Lower lobe of right lung (tissue), 2 donors: Measurements from ENCODE around the gene TBC1D22B. TPM values are rescaled to one million over a fixed set of nuclear protein-coding genes. Genes with fewer than 3 reads are reported as not detected.
A peak's percentile ranks its signal among the peaks of the same experiment; 100 is the strongest.
"Not testable (repeated sequence)": the region's sequence is repeated elsewhere in the genome, so short reads cannot be mapped to it uniquely, and the experiment has no call there.

Experiments
- ATAC-seq, 2 donors: fragments of 200-7000 bp; cut with Tn5 transposase; one replicate each; pipeline ENCODE4 v1.9.1; 2020 to 2022; ENCODE audit warnings: mild to moderate bottlenecking in 2 of 2, moderate library complexity in 2 of 2
- DNase-seq: peaks from one replicate; pipeline ENCODE4 v3.0.0-alpha.2; 2020
- H3K27ac ChIP-seq: fragments of 200-600 bp; one replicate; pipeline ENCODE4 v1.8.0; 2022
- H3K27me3 ChIP-seq: fragments of 200-600 bp; one replicate; pipeline ENCODE4 v1.8.0; 2022; ENCODE audit warnings: low read depth
- H3K36me3 ChIP-seq: fragments of 200-600 bp; one replicate; pipeline ENCODE4 v1.8.0; 2022; ENCODE audit warnings: mild to moderate bottlenecking
- H3K4me1 ChIP-seq: fragments of 200-600 bp; one replicate; pipeline ENCODE4 v1.8.0; 2022
- H3K4me3 ChIP-seq: fragments of 200-600 bp; one replicate; pipeline ENCODE4 v1.8.0; 2022; ENCODE audit warnings: mild to moderate bottlenecking
- H3K9me3 ChIP-seq: fragments of 200-600 bp; one replicate; pipeline ENCODE4 v1.8.0; 2022
- intact Hi-C: fragments of 100-400 bp; cut with DNase I; formaldehyde crosslinking; loops from one replicate; pipeline ENCODE4 v1.11.0; 2022
- total RNA-seq: library from RNA; stranded (reverse); fragmentation: NEBNext Ultra II Directional; extraction: Animal tissue kit (Norgen Biotek cat#: 25700); gene quantifications from one replicate; pipeline ENCODE4 v1.2.1, GENCODE V29; 2021
- TF ChIP-seq, protein P1 (sequence below): fragments of 200-600 bp; IDR thresholded peaks from one replicate; pipeline ENCODE4 v1.8.0; 2022; ENCODE audit warnings: antibody characterized with exemption, mild to moderate bottlenecking
- donor health status: DM: no; HTN: yes; CAD: no; lungs with severe emphysema.

TBC1D22B gene
- total RNA-seq, 1 donor from 2014 or later, result 11.5 TPM

DNA sequence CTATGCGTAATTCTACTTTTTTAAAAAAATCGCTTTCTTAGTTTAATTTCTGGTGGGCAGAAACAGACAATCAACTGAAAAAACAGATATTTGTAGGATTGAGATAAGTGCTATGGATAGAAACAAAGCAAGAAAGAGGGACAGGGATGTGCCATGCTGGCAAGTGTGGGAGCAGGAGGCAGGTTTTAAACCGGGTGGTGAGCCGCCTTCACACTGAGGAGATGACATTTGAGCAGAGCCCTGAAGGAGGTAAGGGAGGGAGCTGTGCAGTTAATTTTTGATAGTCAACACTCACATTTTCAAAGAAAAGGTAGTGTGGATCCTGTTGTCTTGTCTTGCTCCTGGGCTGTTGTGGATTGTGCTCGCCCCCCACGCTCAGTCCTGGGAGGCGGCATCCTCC is 47.2 kb downstream of the TBC1D22B start:
- TF ChIP-seq, protein P1, sequence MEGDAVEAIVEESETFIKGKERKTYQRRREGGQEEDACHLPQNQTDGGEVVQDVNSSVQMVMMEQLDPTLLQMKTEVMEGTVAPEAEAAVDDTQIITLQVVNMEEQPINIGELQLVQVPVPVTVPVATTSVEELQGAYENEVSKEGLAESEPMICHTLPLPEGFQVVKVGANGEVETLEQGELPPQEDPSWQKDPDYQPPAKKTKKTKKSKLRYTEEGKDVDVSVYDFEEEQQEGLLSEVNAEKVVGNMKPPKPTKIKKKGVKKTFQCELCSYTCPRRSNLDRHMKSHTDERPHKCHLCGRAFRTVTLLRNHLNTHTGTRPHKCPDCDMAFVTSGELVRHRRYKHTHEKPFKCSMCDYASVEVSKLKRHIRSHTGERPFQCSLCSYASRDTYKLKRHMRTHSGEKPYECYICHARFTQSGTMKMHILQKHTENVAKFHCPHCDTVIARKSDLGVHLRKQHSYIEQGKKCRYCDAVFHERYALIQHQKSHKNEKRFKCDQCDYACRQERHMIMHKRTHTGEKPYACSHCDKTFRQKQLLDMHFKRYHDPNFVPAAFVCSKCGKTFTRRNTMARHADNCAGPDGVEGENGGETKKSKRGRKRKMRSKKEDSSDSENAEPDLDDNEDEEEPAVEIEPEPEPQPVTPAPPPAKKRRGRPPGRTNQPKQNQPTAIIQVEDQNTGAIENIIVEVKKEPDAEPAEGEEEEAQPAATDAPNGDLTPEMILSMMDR, result no peak
- Histone ChIP-seq H3K27ac (no peak overlapping the region), H3K27me3 (no peaks in the 10 kb centered on the region), H3K9me3 (no peaks in the 10 kb centered on the region), H3K4me3 (no peak overlapping the region), H3K36me3 (peaks cover 38% of the 10 kb centered on the region), H3K4me1 (peaks cover 6% of the 10 kb centered on the region)
- intact Hi-C loops, result no loop called here
- DNase-seq (no peak), ATAC-seq (no peak)

DNA sequence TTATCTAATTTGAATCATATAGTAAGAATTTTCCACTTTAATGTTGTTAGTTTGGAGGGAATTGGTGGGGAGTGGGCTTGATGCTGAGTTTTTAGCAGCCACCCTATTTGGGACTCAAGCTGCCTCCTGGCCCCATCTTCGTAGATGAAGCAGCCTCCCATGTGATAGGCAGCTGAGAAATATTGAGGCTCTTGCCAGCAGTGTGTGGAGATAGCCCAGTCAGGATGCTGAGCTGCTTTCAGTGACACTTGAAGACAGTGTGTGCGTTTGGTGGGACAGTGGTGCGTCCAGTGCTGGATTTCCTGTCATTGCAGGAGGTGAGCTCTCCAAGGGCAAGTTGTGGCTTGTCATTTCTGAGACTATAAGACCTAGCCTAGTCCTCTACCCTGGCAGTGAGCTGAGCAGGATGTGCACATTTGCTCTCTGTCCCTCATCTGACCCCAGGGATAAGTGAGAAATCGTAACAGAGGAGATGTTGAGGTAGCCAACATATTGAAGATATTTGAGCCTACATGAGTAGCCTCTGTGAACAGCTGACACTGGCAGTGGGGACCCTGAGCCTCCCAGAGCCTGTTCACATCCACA is 48.4 kb downstream of the TBC1D22B start:
- ATAC-seq (no peak), DNase-seq (no peak)
- no peak overlapping the region for H3K27ac ChIP-seq
- peaks cover 38% of the 10 kb centered on the region for H3K36me3 ChIP-seq
- no peaks in the 10 kb centered on the region for H3K9me3 ChIP-seq
- H3K4me1 ChIP-seq, result peaks cover 6% of the 10 kb centered on the region
- TF ChIP-seq, protein P1, result no peak
- intact Hi-C loops, result no loop called here
- H3K4me3 ChIP-seq, result no peak overlapping the region
- no peaks in the 10 kb centered on the region for H3K27me3 ChIP-seq

DNA sequence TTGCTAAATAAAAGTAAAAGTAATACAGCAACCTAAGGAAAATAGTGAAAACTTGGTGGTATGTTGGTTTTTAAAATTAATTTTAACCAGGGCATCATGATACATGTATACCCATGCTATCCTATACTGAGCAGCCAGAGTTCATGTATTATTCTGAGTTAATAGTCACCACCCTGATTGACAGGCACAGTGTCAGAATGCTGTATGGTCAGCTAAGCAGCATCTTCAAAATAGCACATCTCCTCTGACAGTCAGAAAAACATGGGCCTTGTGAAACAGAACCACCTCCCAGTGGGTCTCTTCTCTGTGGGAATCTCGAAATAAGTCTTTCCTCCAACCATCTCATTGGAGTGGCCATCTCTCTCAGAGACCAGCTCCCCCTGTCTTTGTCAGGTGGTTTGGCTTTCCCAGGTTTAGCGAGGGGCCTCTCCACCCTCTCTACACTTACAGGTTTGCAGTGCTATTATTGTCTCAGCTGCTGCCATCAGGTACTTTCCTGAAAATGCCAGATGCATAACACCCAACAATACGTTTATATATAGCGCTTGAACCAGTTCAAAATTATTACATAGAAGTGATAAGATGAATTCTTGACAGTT is 49.2 kb downstream of the TBC1D22B start:
- H3K4me3 ChIP-seq, result no peak overlapping the region
- ATAC-seq, result no peak
- intact Hi-C loops, result no loop called here
- H3K27ac ChIP-seq, result no peak overlapping the region
- H3K9me3 ChIP-seq, result no peaks in the 10 kb centered on the region
- DNase-seq, result no peak
- peaks cover 32% of the 10 kb centered on the region for H3K36me3 ChIP-seq
- TF ChIP-seq, protein P1, result no peak
- H3K27me3 ChIP-seq, result no peaks in the 10 kb centered on the region
- peaks cover 6% of the 10 kb centered on the region for H3K4me1 ChIP-seq

DNA sequence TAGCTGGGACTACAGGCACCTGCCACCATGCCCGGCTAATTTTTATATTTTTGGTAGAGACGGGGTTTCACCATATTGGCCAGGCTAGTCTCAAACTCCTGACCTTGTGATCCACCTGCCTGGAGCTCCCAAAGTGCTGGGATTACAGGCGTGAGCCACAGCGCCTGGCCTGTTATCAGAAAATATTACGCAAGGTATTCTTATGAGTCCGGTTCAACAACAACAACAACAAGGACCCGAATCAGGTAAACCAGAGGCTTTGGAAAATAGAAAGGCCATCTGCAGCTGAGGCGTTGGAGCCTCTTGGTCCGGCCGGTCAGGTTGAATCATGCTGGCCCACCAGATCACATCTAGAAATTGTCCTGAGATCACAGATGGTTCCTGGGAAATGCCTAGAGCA is 49.9 kb downstream of the TBC1D22B start:
- H3K27ac ChIP-seq, H3K9me3 ChIP-seq, intact Hi-C loops, DNase-seq, H3K27me3 ChIP-seq, H3K4me1 ChIP-seq, H3K4me3 ChIP-seq: not testable (repeated sequence)
- ATAC-seq, result peak; percentile 15 to 38
- peaks cover 26% of the 10 kb centered on the region for H3K36me3 ChIP-seq

DNA sequence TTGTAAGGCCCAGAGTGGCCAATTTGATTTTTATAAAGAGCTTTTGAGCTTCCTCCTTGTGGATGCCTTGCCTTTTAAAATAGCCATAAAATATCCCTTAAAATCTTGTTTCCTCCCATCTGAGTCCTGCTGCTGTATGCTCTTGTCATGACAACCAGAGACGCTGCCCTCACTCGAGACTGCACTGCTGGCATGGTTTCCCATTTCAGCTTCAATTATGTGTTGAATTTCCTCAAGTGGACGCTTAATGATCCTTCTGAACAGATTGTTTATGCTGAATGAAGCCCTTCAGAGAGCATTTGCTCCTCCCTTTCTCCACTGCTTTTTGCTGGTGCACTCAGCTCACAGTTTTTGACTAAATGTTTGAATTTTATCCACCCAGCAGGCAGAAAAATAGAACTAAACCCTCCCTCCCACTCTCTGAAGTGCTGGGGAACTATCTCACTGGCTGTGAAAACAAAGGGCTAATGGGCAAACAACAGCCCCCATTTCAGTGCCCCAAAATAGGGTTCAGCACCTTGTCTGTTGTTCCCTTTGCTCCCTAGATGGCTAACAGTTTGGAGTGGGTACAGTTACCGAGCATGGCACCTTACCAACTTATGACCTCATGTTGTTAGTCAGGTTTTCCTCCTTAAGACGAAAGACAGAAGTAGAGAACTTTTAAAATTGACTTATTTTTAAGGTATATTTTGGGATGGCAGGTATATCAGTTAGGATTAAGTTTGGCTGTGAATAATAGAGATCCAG is 50.7 kb downstream of the TBC1D22B start:
- peak; percentile 77 to 85 for ATAC-seq
- H3K4me1 ChIP-seq, result peaks cover 6% of the 10 kb centered on the region
- no peaks in the 10 kb centered on the region for H3K9me3 ChIP-seq
- no peaks in the 10 kb centered on the region for H3K27me3 ChIP-seq
- no peak overlapping the region for H3K4me3 ChIP-seq
- TF ChIP-seq, protein P1, result no peak
- DNase-seq, result no peak
- peaks cover 26% of the 10 kb centered on the region for H3K36me3 ChIP-seq
- intact Hi-C loops, result no loop called here
- peak overlapping the region; percentile 42 for H3K27ac ChIP-seq

DNA sequence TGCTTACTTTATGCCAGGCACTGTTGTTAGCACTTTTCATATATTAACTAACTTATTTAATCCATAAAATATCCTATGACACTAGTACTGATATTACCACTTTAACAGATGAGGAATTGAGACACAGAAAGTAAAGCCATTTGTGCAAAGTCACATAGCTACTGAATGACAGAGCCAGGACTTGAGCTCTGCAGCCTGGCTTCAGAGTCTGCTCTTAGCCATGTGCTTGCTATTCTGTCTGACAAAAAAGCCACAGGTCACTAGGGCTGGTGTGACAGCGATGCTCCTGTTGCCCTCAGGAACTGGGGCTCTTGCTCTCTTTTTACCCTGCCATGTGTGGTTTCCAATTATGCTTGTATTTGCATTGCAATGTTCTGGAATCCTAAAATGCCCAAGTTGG is 51.5 kb downstream of the TBC1D22B start:
- no peak overlapping the region for H3K27ac ChIP-seq
- TF ChIP-seq, protein P1, result no peak
- peaks cover 6% of the 10 kb centered on the region for H3K4me1 ChIP-seq
- DNase-seq, result no peak
- no peaks in the 10 kb centered on the region for H3K27me3 ChIP-seq
- no peaks in the 10 kb centered on the region for H3K9me3 ChIP-seq
- ATAC-seq, result no peak
- peaks cover 28% of the 10 kb centered on the region for H3K36me3 ChIP-seq
- no peak overlapping the region for H3K4me3 ChIP-seq
- intact Hi-C loops, result no loop called here
